Ectodermal cell (in vitro differentiated cells): ENCODE measurements around the gene GADD45B.

Experiments
- H3K27ac ChIP-seq: 2 replicates; pipeline ENCODE4 v1.7.0; 2013; ENCODE audit warnings: mild to moderate bottlenecking, low read depth, low read length; ENCODE audit not compliant: insufficient read depth, poor library complexity, severe bottlenecking
- H3K27me3 ChIP-seq: 2 replicates; pipeline ENCODE4 v1.7.0; 2013; ENCODE audit warnings: mild to moderate bottlenecking, low read length; ENCODE audit not compliant: insufficient read depth, control insufficient read depth, poor library complexity, severe bottlenecking
- H3K36me3 ChIP-seq: one replicate; pipeline ENCODE4 v1.7.0; 2013; ENCODE audit warnings: low read length; ENCODE audit not compliant: control insufficient read depth, insufficient read depth
- H3K4me1 ChIP-seq: one replicate; pipeline ENCODE4 v1.7.0; 2013; ENCODE audit warnings: low read length; ENCODE audit not compliant: control insufficient read depth, insufficient read depth
- H3K4me3 ChIP-seq: 2 replicates; pipeline ENCODE4 v1.7.0; 2013; ENCODE audit warnings: low read depth, low read length, control low read depth; ENCODE audit not compliant: insufficient read depth
- H3K9me3 ChIP-seq: 2 replicates; pipeline ENCODE4 v1.7.0; 2013; ENCODE audit warnings: mild to moderate bottlenecking, low read length, moderate library complexity; ENCODE audit not compliant: control insufficient read depth
- WGBS, 2 experiments: methylation state at CpG; one replicate each; pipeline ENCODE4 v1.1.7; 2013; ENCODE audit warnings: missing lambda C conversion rate in 2 of 2; 5-methylcytosine and 5-hydroxymethylcytosine counted together

The GADD45B gene

GRCh38 chr19:2444251-2445002 lies 31.5 kb upstream of the GADD45B start:
- no peaks in the 10 kb centered on the region for H3K27me3 ChIP-seq
- H3K4me3 ChIP-seq, result no peak overlapping the region
- WGBS, 2 experiments, result 96% methylated on average over 34 of the region's 34 CpGs
- H3K27ac ChIP-seq, result no peak overlapping the region
- H3K9me3 ChIP-seq, result no peaks in the 10 kb centered on the region
- H3K36me3 ChIP-seq, result peaks cover 23% of the 10 kb centered on the region
- H3K4me1 ChIP-seq, result peaks cover 3% of the 10 kb centered on the region

- Histone ChIP-seq H3K36me3 (peaks cover 23% of the 10 kb centered on the region), H3K27ac (no peak overlapping the region), H3K9me3 (no peaks in the 10 kb centered on the region), H3K4me3 (no peak overlapping the region), H3K27me3 (no peaks in the 10 kb centered on the region), H3K4me1 (peaks cover 3% of the 10 kb centered on the region)
- 90 to 91% methylated on average over 19 of the region's 19 CpGs for WGBS, 2 experiments
Observed at GRCh38 chr19:2446381-2446780, 29.5 kb upstream of the GADD45B start.

- H3K4me1 ChIP-seq, result peaks cover 3% of the 10 kb centered on the region
- no peaks in the 10 kb centered on the region for H3K27me3 ChIP-seq
- no peak overlapping the region for H3K27ac ChIP-seq
- 93 to 98% methylated on average over 11 of the region's 11 CpGs for WGBS, 2 experiments
- peaks cover 6% of the 10 kb centered on the region for H3K36me3 ChIP-seq
- H3K4me3 ChIP-seq, result no peak overlapping the region
- H3K9me3 ChIP-seq, result no peaks in the 10 kb centered on the region
Observed at GRCh38 chr19:2449019-2449418, 26.9 kb upstream of the GADD45B start.

- H3K9me3 ChIP-seq, result no peaks in the 10 kb centered on the region
- peaks cover 6% of the 10 kb centered on the region for H3K36me3 ChIP-seq
- H3K27me3 ChIP-seq, result no peaks in the 10 kb centered on the region
Observed at GRCh38 chr19:2451138-2451537, 24.8 kb upstream of the GADD45B start.

GRCh38 chr19:2451741-2452140 lies 24.2 kb upstream of the GADD45B start:
- 94 to 96% methylated on average over 18 of the region's 18 CpGs for WGBS, 2 experiments
- Histone ChIP-seq H3K4me3 (no peak overlapping the region), H3K36me3 (peaks cover 6% of the 10 kb centered on the region), H3K9me3 (no peaks in the 10 kb centered on the region), H3K27ac (no peak overlapping the region), H3K4me1 (peaks cover 15% of the 10 kb centered on the region), H3K27me3 (no peaks in the 10 kb centered on the region)

More at GRCh38 chr19:2451138-2451537, 24.8 kb upstream of the GADD45B start:
- Histone ChIP-seq H3K27ac (no peak overlapping the region), H3K4me1 (peaks cover 15% of the 10 kb centered on the region), H3K4me3 (no peak overlapping the region)
- 94 to 98% methylated on average over 7 of the region's 7 CpGs for WGBS, 2 experiments

- Histone ChIP-seq H3K9me3 (no peaks in the 10 kb centered on the region), H3K36me3 (peaks cover 6% of the 10 kb centered on the region), H3K27me3 (no peaks in the 10 kb centered on the region), H3K4me1 (peaks cover 12% of the 10 kb centered on the region), H3K4me3 (no peak overlapping the region), H3K27ac (no peak overlapping the region)
- 87 to 91% methylated on average over 19 of the region's 19 CpGs for WGBS, 2 experiments
Observed at GRCh38 chr19:2453431-2454025, 22.4 kb upstream of the GADD45B start.

GRCh38 chr19:2454199-2454961 lies 21.5 kb upstream of the GADD45B start:
- Histone ChIP-seq H3K4me1 (peaks cover 12% of the 10 kb centered on the region), H3K27me3 (no peaks in the 10 kb centered on the region), H3K36me3 (no peaks in the 10 kb centered on the region), H3K4me3 (peak overlapping the region; percentile 88), H3K9me3 (no peaks in the 10 kb centered on the region), H3K27ac (no peak overlapping the region)
- 88 to 91% methylated on average over 19 of the region's 19 CpGs for WGBS, 2 experiments

GRCh38 chr19:2454962-2455850 lies 20.7 kb upstream of the GADD45B start:
- Histone ChIP-seq H3K27me3 (no peaks in the 10 kb centered on the region), H3K9me3 (no peaks in the 10 kb centered on the region), H3K36me3 (no peaks in the 10 kb centered on the region), H3K27ac (no peak overlapping the region), H3K4me1 (peaks cover 12% of the 10 kb centered on the region), H3K4me3 (peak overlapping the region; percentile 88)
- WGBS, 2 experiments, result 63 to 68% methylated on average over 14 of the region's 14 CpGs

GRCh38 chr19:2455851-2456570 lies 19.9 kb upstream of the GADD45B start:
- Histone ChIP-seq H3K27ac (no peak overlapping the region), H3K4me3 (peak overlapping the region; percentile 88), H3K36me3 (no peaks in the 10 kb centered on the region), H3K9me3 (no peaks in the 10 kb centered on the region), H3K27me3 (no peaks in the 10 kb centered on the region), H3K4me1 (peaks cover 12% of the 10 kb centered on the region)
- 1% methylated on average over 62 of the region's 62 CpGs for WGBS, 2 experiments
